ENCODE results near the gene CRELD1. TPM values are rescaled to one million over a fixed set of nuclear protein-coding genes. Genes with fewer than 3 reads are reported as not detected.

CRELD1 gene
- total RNA-seq, 1 donor from 2014 or later = 54.3 TPM

GRCh38 chr3:9951126-9951525 is 17.5 kb downstream of the CRELD1 start:
- TF ChIP-seq CTCF (IDR thresholded peaks at IDR 0.05) = no peak

GRCh38 chr3:9951598-9951961 is 17.9 kb downstream of the CRELD1 start:
- intact Hi-C loops (cut with DNase I) = no loop called here
- Histone ChIP-seq H3K27me3 (ENCODE audit: low read depth) (no peaks in the 10 kb centered on the region), H3K4me3 (peak overlapping the region; percentile 56), H3K9me3 (no peaks in the 10 kb centered on the region), H3K36me3 (no peaks in the 10 kb centered on the region), H3K4me1 (peaks cover 21% of the 10 kb centered on the region), H3K27ac (no peak overlapping the region)
- no peak for ATAC-seq
- TF ChIP-seq CTCF (IDR thresholded peaks at IDR 0.05) = no peak
- DNase-seq = no peak

More at GRCh38 chr3:9951126-9951525, 17.5 kb downstream of the CRELD1 start:
- ATAC-seq = no peak
- Histone ChIP-seq H3K9me3 (no peaks in the 10 kb centered on the region), H3K4me3 (no peak overlapping the region), H3K4me1 (peaks cover 21% of the 10 kb centered on the region), H3K27me3 (ENCODE audit: low read depth) (no peaks in the 10 kb centered on the region), H3K36me3 (no peaks in the 10 kb centered on the region), H3K27ac (no peak overlapping the region)
- intact Hi-C loops (cut with DNase I) = no loop called here
- DNase-seq = no peak

- Histone ChIP-seq H3K27me3 (ENCODE audit: low read depth) (no peaks in the 10 kb centered on the region), H3K9me3 (no peaks in the 10 kb centered on the region), H3K4me1 (peaks cover 21% of the 10 kb centered on the region), H3K27ac (no peak within 1 kb of the TSS), H3K4me3 (peak within 1 kb of the TSS; percentile 56), H3K36me3 (no peaks in the 10 kb centered on the region)
- DNase-seq (peak; percentile 63), ATAC-seq (peak; percentile 64 to 65)
- intact Hi-C loops (cut with DNase I) = no loop called here
- no peak for TF ChIP-seq CTCF (IDR thresholded peaks at IDR 0.05)
These were observed 18.6 kb downstream of the CRELD1 start, which contains the start of gene PRRT3 for GRCh38 chr3:9951962-9952805. PRRT3 (minus strand) TSS chr3:9952408; CDS start chr3:9950115, 2,293 bp downstream.

GRCh38 chr3:9955067-9955502 is 21.5 kb downstream of the CRELD1 start:
- no peak overlapping the region for H3K4me3 ChIP-seq
- no peak for TF ChIP-seq CTCF (IDR thresholded peaks at IDR 0.05)
- DNase-seq (no peak), ATAC-seq (no peak)
- H3K27ac ChIP-seq = no peak overlapping the region
- intact Hi-C loops (cut with DNase I) = no loop called here
- peaks cover 16% of the 10 kb centered on the region for H3K4me1 ChIP-seq
- H3K36me3 ChIP-seq = no peaks in the 10 kb centered on the region
- no peaks in the 10 kb centered on the region for H3K9me3 ChIP-seq
- H3K27me3 ChIP-seq (ENCODE audit: low read depth) = no peaks in the 10 kb centered on the region

- no peaks in the 10 kb centered on the region for H3K27me3 ChIP-seq (ENCODE audit: low read depth)
- intact Hi-C loops (cut with DNase I) = no loop called here
- peaks cover 16% of the 10 kb centered on the region for H3K4me1 ChIP-seq
- H3K4me3 ChIP-seq = no peak overlapping the region
- no peaks in the 10 kb centered on the region for H3K36me3 ChIP-seq
- no peak for TF ChIP-seq CTCF (IDR thresholded peaks at IDR 0.05)
- DNase-seq = no peak
- H3K9me3 ChIP-seq = no peaks in the 10 kb centered on the region
- peak in 1 of 2 donors; percentile 37 for ATAC-seq
- no peak overlapping the region for H3K27ac ChIP-seq
These were observed 22.1 kb downstream of the CRELD1 start for GRCh38 chr3:9955611-9956352.

Measured in lower lobe of right lung (tissue), 2 donors.